A204.1 (cell line): ENCODE results near the gene TMA16.
"Not testable (repeated sequence)": the region's sequence is repeated elsewhere in the genome, so short reads cannot be mapped to it uniquely, and the experiment has no call there.

Experiments used
- FAIRE-seq: peaks from 2 replicates; lab custom pipeline; 2012; peaks lifted over from hg19 to GRCh38; lab: Jason Lieb, UNC

TMA16 gene

GRCh38 chr4:163494360-163495241 is at the start of gene TMA16:
Gene TMA16, plus strand, starts transcription at chr4:163494690. Its CDS starts 112 bp downstream, at chr4:163494802.
- FAIRE-seq = peak; percentile 60

DNA sequence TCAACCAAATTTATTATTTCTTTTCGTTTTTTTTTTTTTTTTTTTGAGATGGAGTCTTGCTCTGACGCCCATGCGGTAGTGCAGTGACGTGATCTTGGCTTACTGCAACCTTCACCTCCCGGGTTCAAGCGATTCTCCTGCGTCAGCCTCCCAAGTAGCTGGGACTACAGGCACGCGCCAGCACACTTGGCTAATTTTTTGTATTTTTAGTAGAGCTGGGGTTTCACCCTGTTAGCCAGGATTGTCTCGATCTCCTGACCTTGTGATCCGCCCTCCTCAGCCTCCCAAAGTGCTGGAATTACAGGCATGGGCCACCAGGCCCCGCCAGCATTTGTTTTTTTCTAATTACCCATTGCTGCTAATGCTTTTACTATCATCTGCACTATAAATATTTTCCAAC is 47.5 kb upstream of the TMA16 start:
- not testable (repeated sequence) for FAIRE-seq

DNA sequence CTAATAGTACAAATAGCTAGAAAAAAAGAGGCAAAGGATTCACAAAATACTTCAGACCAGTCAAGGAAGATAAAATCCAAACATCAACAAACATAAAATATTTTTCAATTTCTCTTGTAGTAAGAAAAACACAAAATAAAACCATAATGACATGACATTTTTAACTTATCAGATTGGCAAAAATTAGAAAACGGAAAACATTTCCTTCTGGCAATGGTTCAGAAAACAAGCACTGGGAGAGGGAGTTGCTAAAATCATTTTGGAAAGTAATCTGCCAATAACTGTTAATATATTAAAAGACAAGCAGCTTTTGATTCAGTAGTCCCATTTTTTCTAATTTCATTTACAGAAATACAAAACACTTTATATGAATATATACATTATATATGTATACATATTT is 47.0 kb upstream of the TMA16 start:
- no peak for FAIRE-seq

GRCh38 chr4:163448540-163449203 is 45.8 kb upstream of the TMA16 start:
- FAIRE-seq = no peak

GRCh38 chr4:163462556-163462955 is 31.9 kb upstream of the TMA16 start:
- FAIRE-seq = no peak

DNA sequence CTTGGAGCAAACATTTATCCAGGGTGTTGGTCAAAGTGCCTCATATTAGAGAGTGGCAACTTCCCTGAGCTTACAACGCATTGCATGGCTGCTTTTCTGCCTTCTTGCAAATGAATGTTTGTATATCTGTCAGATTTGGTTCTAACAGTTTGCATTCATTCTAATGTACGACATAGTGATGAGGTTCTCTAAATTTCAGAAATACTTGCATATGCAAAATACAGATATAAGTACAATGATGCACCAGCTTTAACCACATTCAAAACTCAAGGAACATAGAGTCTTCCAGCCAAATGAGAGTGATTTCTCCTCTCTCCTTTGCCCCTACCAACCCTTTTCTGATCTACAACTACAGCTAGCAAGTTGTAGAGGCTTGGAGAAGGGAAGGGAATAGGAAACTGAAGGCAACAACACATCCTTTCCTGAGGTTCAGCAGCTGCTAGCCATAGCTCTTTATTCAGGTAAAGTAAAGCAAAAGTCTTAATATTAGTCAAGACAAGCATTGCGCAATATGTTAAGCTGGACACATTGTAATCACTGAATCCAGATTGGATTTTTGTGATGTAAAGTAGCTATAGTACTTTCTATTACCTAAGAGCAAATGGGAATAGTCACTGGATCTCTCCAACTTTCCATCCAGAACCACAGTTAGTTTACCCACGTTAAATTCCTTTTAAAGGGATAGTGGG is 27.3 kb upstream of the TMA16 start:
- FAIRE-seq = no peak

GRCh38 chr4:163470391-163470790 is 24.1 kb upstream of the TMA16 start:
- no peak for FAIRE-seq

DNA sequence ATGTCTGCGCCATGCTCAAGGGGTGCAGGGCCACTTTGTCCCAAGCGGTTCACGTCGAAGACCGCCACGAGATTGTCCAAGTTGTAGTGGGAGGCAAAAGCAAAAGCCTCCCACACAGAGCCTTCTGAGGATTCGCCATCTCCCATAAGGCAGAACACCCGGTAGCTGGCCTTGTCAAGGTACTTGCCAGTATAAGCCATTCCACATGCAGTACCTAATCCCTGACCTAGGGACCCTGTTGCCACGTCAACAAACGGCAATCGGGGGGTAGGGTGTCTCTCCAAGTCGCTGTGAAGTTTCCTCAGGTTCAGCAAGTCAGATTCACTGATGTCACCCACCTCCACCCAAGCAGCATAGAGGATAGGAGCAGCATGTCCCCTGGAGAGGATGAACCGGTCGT is 21.4 kb upstream of the TMA16 start:
- FAIRE-seq = no peak

- FAIRE-seq = no peak
These were observed 20.9 kb upstream of the TMA16 start, which contains the start of gene TKTL2 for GRCh38 chr4:163473576-163473975. Gene TKTL2, minus strand, starts transcription at chr4:163473754. Its CDS starts 20 bp downstream, at chr4:163473734.

GRCh38 chr4:163474027-163474426 is 20.5 kb upstream of the TMA16 start:
- no peak for FAIRE-seq

GRCh38 chr4:163476761-163477438 is 17.6 kb upstream of the TMA16 start:
- FAIRE-seq = no peak

DNA sequence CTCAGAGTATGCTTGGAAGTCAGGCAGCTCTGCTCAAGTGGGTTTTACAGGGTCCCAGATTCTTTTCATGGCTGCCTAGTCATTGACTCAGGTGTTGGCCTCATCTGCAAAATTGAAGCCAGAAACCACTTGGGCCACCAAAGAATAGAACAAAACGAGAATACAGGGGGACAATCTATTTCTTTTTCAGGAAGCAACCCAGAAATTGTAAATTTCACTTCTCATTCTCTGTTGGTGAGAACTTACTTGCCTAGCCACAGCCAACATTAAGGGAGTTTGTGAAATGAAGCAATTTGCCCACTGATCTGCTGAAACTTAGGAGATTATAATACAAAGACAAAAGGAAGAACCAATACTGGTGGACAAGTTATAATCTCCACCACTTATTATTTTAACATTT is 12.3 kb upstream of the TMA16 start:
- no peak for FAIRE-seq

DNA sequence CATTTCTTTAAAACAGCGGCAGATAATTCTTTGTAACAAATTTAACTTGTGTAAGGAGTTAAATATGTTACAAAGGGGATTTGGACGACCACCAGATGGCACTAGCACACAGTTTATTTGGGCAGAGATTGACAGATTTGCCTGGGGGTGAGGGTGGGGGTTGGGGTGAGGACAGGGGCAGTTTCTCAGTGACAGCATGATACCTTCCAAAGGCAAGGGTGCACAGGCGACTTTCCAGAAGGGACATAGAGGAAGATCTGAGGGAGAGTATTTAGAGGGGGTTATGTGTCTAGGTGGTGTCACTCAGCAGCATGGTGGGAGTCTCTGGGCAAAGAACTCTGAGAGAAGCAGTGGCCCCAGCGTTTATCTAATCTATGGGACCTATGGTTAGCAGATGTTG is 9.6 kb upstream of the TMA16 start:
- no peak for FAIRE-seq

DNA sequence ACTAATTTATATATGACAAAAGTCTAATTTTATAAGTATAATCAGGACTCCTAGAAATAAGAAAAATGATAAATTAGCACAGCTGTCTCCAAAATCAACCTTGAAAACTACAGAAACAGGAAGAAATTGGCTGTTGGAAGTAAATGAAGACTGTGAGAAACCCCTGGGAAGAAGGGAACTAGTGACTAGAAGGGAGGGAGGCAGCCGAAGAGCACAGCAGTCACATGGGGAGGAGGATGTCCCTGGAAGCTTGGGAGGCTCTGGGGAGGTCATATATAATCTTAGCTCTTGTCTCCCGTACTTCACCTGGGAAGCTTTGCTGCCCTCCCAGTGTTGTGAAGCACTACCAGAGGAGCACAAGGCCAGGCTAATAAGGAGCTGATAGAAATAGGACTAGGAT is 8.9 kb upstream of the TMA16 start:
- no peak for FAIRE-seq

DNA sequence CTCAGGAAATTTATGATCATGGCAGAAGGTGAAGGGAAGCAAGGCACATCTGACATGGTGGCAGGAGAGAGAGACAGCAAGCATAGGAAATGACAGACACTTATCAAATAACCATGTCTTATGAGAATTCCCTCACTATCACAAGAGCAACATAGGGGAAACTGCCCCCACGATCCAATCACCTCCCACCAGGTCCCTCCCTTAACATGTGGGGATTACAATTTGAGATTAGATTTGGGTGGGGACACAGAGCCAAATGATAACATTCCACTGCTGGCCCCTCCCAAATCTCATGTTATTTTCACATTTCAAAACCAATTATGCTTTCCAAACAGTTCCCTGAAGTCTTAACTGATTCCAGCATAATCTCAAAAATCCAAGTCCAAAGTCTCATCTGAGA is 8.2 kb upstream of the TMA16 start:
- no peak for FAIRE-seq

DNA sequence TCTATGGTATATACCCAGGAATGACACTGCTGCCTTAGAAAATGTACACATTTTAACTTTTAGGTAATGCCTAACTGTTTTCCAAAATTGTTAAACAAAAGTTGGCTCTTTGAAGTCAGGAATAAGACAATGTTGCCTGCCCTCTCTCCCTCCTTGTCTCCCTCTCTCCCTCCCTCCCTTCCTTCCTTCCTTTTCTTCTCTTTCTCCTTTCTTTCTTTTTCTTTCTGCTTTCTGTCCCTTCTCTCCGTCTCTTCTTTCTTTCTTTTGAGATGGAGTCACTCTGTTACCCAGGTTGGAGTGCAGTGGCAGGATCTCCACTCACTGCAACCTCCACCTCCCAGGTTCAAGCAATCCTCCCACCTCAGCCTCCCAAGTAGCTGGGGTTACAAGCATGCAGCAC is 4.6 kb upstream of the TMA16 start:
- no peak for FAIRE-seq

GRCh38 chr4:163492951-163493504 is 1.5 kb upstream of the TMA16 start:
- peak; percentile 92 for FAIRE-seq

- FAIRE-seq = no peak
These were observed 689 bp upstream of the TMA16 start for GRCh38 chr4:163493643-163494359.

- FAIRE-seq = no peak
These were observed 1.4 kb downstream of the TMA16 start for GRCh38 chr4:163495900-163496299.

DNA sequence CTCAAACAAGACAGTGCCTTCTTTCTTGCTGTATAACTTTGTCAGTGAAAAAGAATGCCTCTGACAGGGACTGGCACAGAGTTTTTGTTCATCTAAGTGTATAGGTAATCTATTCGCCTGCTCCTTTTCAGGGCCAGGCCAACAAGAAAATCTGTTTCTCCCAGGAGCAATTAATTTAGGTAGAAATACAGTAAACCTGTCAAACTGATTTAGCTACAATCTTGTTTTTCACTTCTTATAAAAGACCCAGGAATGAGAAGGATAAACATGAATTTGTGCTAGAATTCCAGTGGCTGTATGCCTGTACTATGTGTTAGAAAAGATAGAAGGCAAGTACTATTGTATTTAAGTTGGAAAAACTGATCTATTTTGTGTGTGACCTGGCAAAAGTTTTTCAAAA is 6.1 kb downstream of the TMA16 start:
- no peak for FAIRE-seq

- no peak for FAIRE-seq
These were observed 10.9 kb downstream of the TMA16 start for GRCh38 chr4:163505374-163505773.
